Kidney epithelial cell (primary cell): Measurements from ENCODE around the gene TEK. TPM values are rescaled to one million over a fixed set of nuclear protein-coding genes. Genes with fewer than 3 reads are reported as not detected.

Experiments
- DNase-seq: peaks from one replicate; pipeline ENCODE4 v3.0.0-alpha.2; 2010; ENCODE audit warnings: low read depth
- H3K27me3 ChIP-seq: 2 replicates; pipeline ENCODE4 v1.6.0; 2011; ENCODE audit warnings: low read length; ENCODE audit not compliant: control insufficient read depth, insufficient read depth
- H3K36me3 ChIP-seq: 2 replicates; pipeline ENCODE4 v1.5.1; 2011; ENCODE audit warnings: low read length; ENCODE audit not compliant: control insufficient read depth, insufficient read depth
- H3K4me3 ChIP-seq: 2 replicates; pipeline ENCODE4 v1.5.1; 2011; ENCODE audit warnings: low read depth, mild to moderate bottlenecking, control low read depth, low read length
- CTCF ChIP-seq: IDR thresholded peaks from 2 replicates; pipeline ENCODE4 v1.5.1; 2011; ENCODE audit warnings: mild to moderate bottlenecking, moderate library complexity, low read length, control low read depth, inconsistent platforms; ENCODE audit not compliant: insufficient read depth, poor library complexity, severe bottlenecking
- total RNA-seq: library from RNA; depleted of rRNA; stranded (reverse); fragments of >200 nt; gene quantifications from 2 replicates; pipeline ENCODE4 v1.2.3, GENCODE V29; 2015

Gene TEK
- total RNA-seq, 1 donor from 2014 or later: 0.33 TPM

- H3K27me3 ChIP-seq: no peaks in the 10 kb centered on the region
- TF ChIP-seq CTCF: no peak
- no peak for DNase-seq
- H3K36me3 ChIP-seq: no peaks in the 10 kb centered on the region
- no peak overlapping the region for H3K4me3 ChIP-seq
Measured at GRCh38 chr9:27145143-27145542, 36.1 kb downstream of the TEK start.

DNA sequence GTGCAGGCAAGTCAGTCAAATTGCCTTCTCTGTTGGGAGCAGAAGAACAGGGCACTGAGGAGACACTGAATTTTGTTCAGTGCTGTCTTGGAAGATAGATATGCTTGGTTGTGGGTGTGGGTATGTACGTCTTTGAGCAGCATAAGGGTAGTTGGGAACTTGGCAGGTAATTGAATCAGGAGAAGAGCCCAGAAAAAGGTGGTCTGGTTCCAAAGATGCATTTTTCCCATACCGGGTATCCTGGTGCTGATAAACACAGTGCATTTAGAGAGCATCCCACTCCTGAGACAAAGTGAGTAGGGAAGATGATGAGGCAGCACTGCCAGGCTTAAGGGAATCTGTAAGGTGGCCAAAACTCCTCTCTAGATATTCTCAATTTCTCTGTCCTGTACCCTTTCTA is 40.6 kb downstream of the TEK start:
- Histone ChIP-seq H3K27me3 (no peaks in the 10 kb centered on the region), H3K4me3 (no peak overlapping the region), H3K36me3 (no peaks in the 10 kb centered on the region)
- no peak for TF ChIP-seq CTCF
- no peak for DNase-seq

DNA sequence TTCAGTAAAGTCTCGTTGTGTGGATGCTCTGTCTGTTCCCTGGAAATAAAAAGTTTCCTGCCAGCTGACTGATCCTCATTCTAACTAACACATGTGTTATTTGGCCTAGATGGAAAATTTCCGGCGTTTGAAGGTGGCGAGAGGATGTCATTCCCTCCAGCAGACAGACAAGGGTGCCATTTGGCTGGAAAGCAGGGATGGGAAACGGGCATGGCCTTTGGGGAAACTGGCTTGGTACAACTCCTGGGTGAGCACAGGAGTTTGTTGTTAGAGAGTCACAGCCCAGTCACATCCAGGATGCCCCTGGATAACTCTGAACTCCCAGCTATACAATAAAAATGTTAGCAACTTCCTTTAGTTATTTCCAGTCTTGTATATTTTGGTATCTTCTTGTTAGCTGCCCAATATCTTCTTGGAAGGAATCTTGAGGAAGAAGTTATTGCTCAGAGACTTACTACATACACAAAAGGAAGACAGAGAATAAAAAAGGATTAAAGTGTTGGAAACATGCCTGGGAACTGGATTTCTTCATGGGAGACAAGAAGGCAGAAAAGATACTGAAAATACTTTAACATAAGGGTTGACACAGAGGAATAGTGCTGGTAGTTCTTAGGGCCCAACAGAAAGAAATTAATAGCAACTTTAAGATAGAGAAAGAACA is 41.9 kb downstream of the TEK start:
- H3K4me3 ChIP-seq: no peak overlapping the region
- H3K36me3 ChIP-seq: no peaks in the 10 kb centered on the region
- H3K27me3 ChIP-seq: no peaks in the 10 kb centered on the region
- no peak for TF ChIP-seq CTCF
- DNase-seq: no peak

DNA sequence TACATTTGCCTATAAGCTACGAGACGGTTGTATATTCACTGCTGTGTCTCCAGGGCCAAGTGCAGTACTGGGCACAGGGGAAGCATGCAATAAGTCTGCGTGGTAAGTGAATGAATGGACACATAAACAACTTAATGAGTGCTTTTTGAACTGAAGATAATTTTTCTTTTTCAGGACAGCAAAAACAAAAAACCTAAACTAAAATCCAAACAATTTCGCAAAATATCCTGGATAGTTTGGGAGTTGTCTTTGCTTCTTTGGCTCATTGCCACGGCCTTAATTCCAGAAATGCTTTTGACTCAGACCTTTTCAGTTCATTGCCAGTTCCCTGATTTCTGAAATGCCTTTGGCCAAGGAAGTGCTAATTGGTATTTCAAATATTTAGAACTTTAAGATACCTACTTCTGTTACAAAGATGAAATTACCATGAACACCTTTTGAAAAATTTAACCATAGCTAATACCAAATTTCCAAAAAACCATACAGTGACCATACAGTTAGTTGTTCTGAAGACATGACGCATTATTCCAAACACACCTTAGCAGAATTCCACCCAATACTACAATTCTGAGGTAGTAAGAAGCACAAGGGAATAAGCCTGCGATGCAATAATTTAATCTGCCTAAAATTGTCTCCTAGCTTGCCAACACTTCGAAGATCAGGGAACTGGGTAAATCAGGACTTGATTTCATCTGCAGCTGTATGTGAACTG is 42.8 kb downstream of the TEK start:
- H3K27me3 ChIP-seq: no peaks in the 10 kb centered on the region
- no peaks in the 10 kb centered on the region for H3K36me3 ChIP-seq
- no peak overlapping the region for H3K4me3 ChIP-seq
- TF ChIP-seq CTCF: no peak
- DNase-seq: no peak

DNA sequence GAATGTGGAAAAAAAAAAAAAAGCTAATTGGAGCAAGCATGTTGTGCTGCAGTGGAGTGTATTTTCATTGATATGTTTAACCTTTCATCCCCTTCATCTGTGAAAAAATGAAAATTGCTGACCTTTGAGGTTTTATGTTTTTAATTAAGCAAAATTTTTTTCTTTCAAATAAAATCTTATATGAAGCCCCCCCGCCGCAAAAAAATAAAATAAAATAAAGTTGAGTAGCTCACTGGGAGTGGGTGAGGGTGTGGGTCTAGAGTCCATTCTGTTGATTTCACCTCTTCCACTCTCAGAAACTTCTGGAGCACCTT is 43.3 kb downstream of the TEK start:
- no peak for DNase-seq
- TF ChIP-seq CTCF: no peak
- Histone ChIP-seq H3K4me3 (no peak overlapping the region), H3K36me3 (no peaks in the 10 kb centered on the region), H3K27me3 (no peaks in the 10 kb centered on the region)

DNA sequence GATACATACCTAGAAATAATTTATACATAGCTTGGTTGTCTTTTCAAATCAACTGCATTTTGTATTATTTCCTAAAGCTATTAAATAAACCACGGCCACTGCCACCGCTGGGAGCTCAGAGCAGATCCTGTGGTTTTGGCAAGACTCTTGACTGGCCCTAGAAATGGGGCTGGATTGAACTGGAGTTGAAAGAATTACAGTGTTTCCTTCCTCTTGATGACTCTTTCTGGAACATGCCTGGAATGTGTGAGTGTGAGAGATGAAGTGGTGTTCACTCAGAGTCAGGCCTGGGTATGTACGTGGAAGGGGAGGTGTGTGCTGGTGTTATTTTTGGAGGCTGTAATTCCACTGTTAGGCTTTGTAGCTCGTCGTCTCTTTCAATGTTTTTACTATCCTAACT is 45.9 kb downstream of the TEK start:
- peak; percentile 50 for DNase-seq

More for the DNA sequence above, 45.9 kb downstream of the TEK start:
- H3K4me3 ChIP-seq: no peak overlapping the region
- H3K36me3 ChIP-seq: no peaks in the 10 kb centered on the region
- H3K27me3 ChIP-seq: no peaks in the 10 kb centered on the region
- no peak for TF ChIP-seq CTCF
